GM15510 (cell line): ENCODE data around the gene PRX.

ENCODE experiments used
- POLR2A ChIP-seq: IDR thresholded peaks from 3 replicates; pipeline ENCODE4 v1.6.1; 2011; ENCODE audit warnings: borderline replicate concordance; ENCODE audit not compliant: insufficient read length; ENCODE audit errors: extremely low read depth

The PRX gene

DNA sequence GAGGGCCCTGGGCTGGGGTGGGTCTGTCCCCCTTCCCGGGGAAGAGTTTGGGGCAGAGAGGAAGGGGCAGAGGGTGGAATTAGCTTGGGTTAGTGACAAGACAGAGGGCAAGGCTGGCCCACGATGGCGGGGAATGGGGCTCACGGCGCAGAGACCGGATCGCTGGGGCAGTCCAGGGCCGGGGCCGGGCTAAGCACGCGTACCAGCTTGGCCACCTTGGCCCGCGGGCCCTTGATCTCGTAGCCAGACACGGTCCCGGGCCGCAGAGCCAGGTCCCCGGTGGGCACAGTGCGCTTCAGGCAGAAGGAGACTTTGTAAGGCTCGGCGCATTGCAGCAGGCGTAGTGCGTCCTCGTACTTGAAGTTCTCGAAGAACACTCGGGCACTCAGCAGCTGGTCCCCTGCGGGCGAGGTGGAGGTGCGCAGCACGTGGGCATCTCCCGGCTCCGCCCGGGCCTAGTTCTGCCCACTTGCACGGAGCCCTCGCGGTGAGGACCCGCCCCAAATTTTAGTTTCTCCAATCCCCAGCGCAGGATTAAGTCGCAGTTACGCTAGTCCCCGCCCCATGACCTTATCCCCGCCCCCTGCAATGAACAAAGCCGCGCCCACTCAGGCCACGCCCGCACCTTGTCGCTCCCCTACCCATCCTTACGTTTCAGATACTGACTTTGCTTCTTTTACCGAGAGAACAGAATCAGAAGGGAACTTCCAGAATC, 14.6 kb downstream of the PRX start:
- no peak for TF ChIP-seq POLR2A

DNA sequence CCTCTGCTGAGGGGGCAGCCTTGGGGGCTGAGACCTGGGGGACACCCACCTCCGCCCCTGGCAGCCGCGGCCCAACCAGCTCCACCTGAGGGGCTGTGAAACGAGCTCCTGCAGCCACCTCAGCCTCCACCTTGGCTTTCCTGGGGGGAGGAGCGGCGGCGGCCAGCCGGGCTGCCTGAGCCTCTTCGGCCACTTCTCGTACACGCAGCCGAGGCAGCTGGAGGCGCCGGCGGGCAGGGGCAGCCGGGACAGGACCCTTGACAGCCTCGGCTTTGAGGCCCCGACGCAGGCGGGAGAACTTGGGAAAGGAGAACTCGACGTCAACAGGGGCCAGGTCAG, 15.6 kb downstream of the PRX start:
- TF ChIP-seq POLR2A, result no peak

DNA sequence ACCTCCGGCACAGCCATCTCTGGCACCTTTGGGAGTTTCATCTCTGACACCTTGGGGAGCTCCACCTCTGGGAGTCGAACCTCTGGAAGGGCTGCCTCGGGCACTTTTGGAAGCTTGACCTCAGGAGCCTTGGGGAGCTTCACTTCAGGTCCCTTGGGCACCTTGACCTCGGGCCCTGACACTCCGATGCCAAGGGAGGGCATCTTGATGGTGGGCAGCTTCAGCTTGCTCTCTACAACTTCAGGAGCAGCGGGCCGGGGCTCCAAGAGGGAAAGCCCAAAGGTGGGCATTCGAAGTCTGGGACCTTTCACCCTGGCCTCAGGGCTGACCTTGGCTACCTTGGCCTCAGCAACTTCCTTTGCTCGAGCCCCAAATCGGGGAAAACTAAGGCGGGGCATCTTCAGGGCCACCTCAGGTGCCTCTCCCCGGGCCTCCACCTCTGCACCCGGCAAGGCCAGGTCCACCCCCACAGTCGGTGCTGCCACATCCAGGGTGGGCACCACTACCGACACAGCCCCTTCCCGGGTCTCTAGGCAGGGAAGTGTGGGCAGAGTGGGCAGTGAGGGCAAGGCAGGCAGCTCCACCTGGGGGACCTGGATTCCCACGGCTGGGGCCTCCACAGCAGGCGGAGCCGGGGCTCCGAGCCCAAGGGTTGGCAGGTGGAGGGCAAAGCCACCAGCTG, 16.2 kb downstream of the PRX start:
- TF ChIP-seq POLR2A, result no peak

DNA sequence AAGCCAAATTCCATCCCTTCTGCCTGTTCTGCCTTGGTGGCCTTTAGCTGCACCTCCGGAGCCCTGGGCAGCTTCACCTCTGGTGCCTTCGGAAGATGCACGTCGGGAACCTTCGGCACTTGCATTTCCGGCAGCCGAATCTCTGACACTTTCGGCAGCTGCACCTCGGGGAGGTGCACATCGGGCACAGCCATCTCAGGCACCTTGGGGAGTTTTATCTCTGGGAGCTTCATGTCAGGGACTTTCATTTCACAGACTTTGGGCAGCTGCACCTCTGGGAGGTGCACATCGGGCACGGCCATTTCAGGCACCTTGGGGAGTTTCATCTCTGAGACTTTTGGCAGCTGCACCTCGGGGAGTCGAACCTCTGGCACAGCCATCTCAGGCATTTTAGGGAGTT, 17.2 kb downstream of the PRX start:
- TF ChIP-seq POLR2A, result no peak

DNA sequence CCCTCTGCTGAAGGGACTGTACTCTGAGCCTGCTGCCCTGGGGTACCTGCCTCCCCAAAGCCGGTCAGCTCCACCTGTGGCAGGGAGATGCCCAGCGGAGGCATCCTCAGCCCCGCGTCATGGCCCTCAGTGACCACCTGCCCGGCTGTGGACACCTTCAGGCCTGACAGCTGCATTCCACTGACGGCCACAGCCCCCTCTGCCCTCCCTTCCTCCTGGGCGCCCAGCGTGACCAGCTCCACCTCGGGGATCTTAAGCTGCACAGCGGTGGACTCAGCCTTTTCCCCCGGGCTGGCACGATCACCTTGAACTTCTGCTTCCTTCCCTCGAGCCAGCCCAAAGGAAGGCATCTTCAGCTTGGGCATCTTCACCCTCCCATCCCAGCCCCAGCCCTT, 18.4 kb downstream of the PRX start:
- no peak for TF ChIP-seq POLR2A

DNA sequence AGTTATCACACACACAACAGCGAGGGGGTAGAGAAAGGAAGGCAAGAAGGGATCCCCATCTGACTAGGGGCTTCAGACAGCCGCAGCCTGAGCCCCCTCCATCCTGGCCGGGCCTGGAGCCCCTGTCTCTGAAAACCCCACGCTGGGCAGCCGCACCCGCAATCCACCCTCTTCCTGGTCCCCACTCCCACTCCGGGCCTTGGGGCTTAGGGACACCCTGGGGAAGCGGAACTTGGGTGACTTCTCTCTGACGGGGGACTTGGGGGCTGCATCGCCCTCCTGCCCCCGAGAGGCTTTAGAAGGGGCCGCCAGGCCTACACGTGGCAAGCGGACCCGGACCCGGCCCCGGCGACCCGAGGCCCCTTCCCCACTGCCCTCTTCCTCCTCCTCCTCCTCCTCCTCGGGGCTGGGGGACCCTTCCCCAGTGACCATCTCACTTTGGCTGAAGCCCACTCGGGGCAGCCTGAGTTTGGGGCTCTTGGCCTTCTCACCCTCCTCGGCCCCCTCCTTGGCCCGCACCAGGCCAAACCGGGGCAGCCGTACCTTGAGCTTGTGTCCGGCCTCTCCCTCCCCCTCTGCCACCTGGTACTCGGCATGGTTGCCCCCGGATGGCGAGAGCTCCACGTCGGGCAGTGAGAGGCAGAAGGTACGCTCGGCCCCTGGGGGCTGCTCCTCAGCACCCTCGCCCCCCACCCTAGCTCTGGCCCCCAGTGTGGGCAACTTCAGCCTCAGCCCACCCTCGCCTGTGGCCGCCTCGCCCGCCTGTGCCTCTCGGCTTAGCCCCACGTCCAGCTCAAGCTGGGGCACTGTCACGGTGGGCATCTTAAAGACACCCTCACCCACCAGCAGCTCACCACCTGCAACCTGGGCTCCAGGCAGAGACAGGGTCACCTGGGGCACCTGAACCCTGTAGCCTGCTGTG, 19.0 kb downstream of the PRX start:
- no peak for TF ChIP-seq POLR2A

DNA sequence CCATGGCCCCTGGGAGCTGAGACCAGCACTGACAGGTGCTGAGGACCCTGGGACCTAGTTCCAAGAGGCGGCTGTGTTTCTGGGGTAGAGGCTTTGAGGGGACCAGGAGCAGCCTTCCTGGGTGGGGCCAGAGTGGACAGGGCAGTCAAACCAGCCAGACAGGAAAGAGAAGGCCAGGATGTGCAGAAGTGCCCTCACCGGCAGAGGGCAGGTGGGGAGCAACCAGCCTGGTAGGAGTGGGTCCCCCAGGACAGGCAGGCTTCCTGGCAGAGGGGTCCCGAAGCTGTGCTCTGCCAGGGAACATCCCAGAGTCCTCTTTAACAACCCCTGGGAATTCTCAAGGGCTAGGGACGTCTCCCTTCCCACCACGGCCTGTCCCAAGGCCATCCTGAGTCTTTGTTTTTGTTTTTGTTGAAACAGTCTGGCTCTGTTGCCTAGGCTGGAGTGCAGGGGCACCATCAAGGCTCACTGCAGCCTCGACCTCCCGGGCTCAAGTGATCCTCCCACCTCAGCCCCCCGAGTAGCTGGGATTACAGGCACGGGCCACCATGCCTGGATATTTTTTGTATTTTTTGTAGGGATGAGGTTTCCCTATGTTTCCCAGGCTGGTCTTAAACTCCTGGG, 20.2 kb downstream of the PRX start:
- TF ChIP-seq POLR2A, result no peak

DNA sequence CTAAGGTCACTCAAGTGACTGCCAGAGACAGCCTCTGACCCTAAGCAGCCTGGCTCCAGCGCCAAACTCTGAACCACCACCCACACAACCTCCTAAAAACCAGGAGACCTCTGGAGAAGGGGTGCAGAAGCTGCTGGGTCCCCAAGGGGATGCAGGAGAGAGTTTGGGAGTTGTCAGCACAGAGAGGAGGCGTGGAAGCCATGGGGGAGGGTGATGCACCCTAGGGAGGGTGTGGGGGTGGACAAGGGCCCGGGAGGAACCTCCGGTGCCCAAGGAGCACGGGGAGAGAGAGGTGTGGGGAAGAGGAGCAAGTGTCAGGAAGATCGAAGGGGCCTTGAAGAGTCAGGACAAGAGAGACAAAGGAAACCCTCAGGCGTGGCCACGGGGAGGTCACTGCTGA, 21.1 kb downstream of the PRX start:
- TF ChIP-seq POLR2A, result no peak

DNA sequence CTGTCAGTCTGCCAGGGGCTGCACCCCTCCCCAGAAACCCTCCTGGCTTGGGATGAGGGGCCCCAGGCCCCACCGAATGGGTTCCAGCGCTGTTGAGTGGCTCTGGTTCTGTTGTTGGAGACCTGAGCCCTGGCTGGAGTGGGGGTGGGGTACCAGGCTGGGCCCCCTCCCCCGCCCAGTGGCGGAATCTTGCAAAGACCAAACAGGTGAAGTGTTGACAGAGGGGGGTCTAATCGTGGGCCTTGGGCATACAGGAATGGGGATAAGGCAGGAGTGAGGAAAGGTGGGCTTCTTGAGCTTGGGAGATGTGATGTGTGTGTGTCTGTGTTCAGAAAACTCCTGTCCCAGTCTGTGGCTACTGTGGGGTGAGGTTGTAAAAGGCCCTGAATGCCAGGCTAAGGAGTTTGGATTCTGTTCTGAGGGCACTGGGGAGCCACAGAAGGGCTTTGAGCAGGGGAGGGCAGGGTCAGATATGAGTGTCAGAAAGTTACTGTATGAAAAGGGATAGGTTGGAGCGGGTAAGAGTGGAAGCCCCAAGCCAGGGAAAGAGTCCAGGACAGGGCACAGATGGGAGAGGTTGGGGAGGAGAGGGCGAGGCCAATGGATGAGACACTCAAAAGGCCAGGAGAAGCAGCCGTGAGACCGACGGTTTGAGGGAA, 23.0 kb downstream of the PRX start, which contains the start of gene HIPK4:
HIPK4 (minus strand) TSS at position 98 of the 659 bp plus-strand sequence. CDS start 279 bp downstream, outside the sequence.
- no peak for TF ChIP-seq POLR2A

DNA sequence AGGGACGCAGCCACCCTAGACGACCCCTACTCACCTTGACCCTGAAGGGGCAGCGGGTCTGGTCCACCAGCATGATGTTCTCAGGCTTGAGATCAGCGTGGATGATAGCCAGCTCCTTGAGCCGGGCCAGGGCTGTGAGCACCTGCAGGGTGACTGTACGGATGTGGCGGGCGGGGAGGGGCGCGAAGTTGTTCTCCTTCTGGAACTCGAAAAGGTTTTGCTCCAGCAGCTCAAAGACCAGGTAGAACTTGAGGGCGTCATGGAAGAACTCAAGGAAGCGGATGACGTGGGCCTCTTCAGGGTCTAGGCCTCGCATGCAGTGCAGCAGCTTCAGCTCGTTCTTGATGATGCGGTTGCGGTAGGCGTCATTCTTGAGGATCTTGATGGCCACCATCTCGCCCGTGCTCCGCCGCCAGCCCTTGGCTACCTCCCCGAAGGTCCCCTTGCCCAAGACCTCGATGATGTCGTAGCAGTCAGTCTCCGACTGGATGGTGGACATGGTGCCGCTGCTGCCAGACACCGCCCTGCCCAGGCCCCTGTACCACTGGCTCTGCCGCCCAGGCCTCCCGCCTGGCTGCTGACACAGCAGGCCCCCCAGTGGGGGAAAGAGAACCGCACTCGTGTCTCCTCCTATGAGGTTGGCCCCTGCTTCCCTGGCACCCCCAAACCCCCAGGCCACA, 23.6 kb downstream of the PRX start:
- no peak for TF ChIP-seq POLR2A

DNA sequence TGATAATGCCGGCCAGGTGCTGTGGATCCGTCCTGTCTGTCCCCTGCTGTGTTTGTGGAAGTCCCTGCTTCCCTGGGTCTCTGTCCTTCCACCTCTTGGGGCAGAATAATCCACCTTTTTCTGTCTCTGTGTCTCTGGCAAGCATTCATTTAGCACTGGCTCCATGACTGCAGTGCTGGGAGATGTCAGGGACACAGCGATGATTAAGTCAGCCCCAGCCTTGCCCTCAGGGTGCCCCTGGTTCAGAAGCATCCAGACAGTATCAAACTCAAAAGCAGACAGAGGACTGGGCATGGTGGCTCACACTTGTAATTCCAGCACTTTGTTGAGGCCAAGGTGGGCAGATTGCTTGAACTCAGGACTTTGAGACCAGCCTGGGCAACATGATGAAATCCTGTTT, 24.7 kb downstream of the PRX start:
- no peak for TF ChIP-seq POLR2A

DNA sequence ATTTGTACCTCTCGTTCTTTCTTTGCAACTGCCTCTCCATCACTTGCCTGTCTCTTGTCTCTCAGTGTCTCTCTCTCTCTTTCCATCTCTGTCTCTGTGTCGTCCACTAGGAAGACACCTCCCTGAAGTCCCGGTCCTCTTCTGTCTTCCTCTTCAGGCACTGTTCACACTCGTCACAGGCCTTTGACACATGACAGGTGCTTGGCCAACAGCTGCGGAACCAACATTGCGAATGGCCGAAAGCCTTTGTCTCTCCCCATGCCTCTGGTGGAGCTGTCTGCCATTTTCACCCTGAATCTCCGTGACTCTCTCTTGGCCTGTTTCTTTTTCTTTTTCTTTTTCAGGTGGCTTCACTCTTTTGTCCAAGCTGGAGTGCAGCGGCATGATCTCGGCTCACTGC, 26.0 kb downstream of the PRX start:
- no peak for TF ChIP-seq POLR2A

DNA sequence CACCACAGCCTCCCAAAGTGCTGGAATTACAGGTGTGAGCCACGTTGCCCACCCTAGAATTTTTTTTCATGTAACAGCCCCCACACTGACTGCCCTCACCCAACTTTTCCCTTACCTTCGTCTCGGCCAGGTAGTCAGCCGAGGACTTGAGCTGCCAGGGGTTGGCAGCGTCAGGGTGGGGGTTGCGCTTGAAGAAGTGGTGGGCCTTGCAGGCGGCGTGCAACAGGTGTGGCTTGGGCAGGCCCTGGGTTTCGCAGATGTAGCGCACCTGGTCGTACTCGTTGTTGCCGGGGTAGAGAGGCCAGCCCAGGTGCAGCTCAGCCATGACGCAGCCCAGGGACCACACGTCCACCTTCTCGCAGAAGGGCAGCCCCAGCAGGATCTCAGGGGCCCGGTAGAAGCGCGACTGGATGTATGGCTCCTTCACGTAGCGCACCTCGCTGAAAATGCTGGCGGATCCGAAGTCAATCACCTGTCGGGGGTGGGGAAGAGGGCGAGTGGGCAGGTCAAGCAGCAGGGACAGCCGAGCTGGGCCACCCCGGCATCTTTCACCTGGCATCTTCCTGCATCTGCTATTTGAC, 29.4 kb downstream of the PRX start:
- TF ChIP-seq POLR2A, result no peak
